Calu3 (cell line): ENCODE results near the gene HOGA1. TPM values are rescaled to one million over a fixed set of nuclear protein-coding genes. Genes with fewer than 3 reads are reported as not detected.

ENCODE experiments used
- BruUV-seq: library from RNA; stranded (reverse); fragments of 400-500 nt; replicated peaks from 2 replicates; lab custom pipeline; 2021; lab: Mats Ljungman, UMichigan
- CTCF ChIA-PET: fragments of 300-600 bp; sonication (Branson Sonifier 250); formaldehyde crosslinking; loops from one replicate; lab custom pipeline; 2022; ENCODE audit warnings: antibody characterized with exemption; lab: Charles Lee
- DNase-seq: peaks from one replicate; pipeline ENCODE4 v3.0.0; 2022
- H3K27ac Mint-ChIP-seq: one replicate; pipeline ENCODE4 v1.8.0; 2022; ENCODE audit warnings: mixed read lengths; ENCODE audit not compliant: unreplicated experiment
- H3K27me3 Mint-ChIP-seq: one replicate; pipeline ENCODE4 v1.8.0; 2022; ENCODE audit warnings: mixed read lengths; ENCODE audit not compliant: unreplicated experiment
- H3K36me3 Mint-ChIP-seq: one replicate; pipeline ENCODE4 v1.8.0; 2022; ENCODE audit warnings: mild to moderate bottlenecking, moderate library complexity, mixed read lengths; ENCODE audit not compliant: insufficient read depth, unreplicated experiment
- H3K4me1 Mint-ChIP-seq: one replicate; pipeline ENCODE4 v1.8.0; 2022; ENCODE audit warnings: mild to moderate bottlenecking, low read depth, mixed read lengths; ENCODE audit not compliant: unreplicated experiment
- H3K4me3 Mint-ChIP-seq: one replicate; pipeline ENCODE4 v1.8.0; 2022; ENCODE audit warnings: mild to moderate bottlenecking, low read depth, moderate library complexity, mixed read lengths; ENCODE audit not compliant: unreplicated experiment
- H3K9me3 Mint-ChIP-seq: one replicate; pipeline ENCODE4 v1.8.0; 2022; ENCODE audit warnings: low read depth, mixed read lengths; ENCODE audit not compliant: unreplicated experiment
- CTCF ChIP-seq: fragments of 200-600 bp; IDR thresholded peaks from one replicate; pipeline ENCODE4 v1.8.0; 2022; ENCODE audit warnings: antibody characterized with exemption; ENCODE audit not compliant: unreplicated experiment
- intact Hi-C: fragments of 100-400 bp; cut with micrococcal nuclease; formaldehyde crosslinking; loops from one replicate; pipeline ENCODE4 v1.10.0; 2022; ENCODE audit not compliant: unreplicated experiment
- total RNA-seq: library from RNA; stranded (reverse); gene quantifications from 2 replicates; pipeline ENCODE4 v1.2.3, GENCODE V29; 2022

The HOGA1 gene
- total RNA-seq, 1 experiment from 2014 or later, result 7.9 TPM

DNA sequence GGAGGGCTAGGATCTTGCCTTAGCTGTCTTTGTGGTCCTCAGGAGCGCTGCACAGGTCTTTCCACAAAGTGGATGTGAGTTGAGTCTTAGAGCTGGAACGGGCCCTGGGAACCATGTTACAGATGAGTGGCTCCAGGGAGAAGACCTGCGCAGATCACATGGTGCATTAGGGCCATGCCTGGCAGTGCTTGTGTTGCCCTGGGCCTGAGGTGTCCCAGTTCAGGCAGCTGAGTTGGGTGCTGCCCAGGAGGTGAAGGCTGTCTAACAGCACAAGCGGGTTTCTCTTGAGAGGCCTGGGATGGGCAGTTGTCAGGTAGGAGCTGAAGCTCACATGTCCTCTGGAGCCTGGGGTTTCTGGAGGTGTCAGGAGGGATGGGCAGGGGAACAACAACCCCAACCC is 45.4 kb upstream of the HOGA1 start:
- no peak for DNase-seq
- intact Hi-C loops, result no loop called here
- Mint-ChIP-seq H3K4me1 (peaks cover 22% of the 10 kb centered on the region), H3K36me3 (peaks cover 10% of the 10 kb centered on the region), H3K27ac (no peak overlapping the region), H3K27me3 (no peaks in the 10 kb centered on the region), H3K9me3 (no peaks in the 10 kb centered on the region), H3K4me3 (no peak overlapping the region)
- TF ChIP-seq CTCF, result no peak
- no TSS peak for BruUV-seq
- CTCF ChIA-PET, result interaction anchor here (0.7 kb wide), 1 partner anchor 9 kb away, joined by 3 read pairs; no protein-coding TSS in a partner anchor

DNA sequence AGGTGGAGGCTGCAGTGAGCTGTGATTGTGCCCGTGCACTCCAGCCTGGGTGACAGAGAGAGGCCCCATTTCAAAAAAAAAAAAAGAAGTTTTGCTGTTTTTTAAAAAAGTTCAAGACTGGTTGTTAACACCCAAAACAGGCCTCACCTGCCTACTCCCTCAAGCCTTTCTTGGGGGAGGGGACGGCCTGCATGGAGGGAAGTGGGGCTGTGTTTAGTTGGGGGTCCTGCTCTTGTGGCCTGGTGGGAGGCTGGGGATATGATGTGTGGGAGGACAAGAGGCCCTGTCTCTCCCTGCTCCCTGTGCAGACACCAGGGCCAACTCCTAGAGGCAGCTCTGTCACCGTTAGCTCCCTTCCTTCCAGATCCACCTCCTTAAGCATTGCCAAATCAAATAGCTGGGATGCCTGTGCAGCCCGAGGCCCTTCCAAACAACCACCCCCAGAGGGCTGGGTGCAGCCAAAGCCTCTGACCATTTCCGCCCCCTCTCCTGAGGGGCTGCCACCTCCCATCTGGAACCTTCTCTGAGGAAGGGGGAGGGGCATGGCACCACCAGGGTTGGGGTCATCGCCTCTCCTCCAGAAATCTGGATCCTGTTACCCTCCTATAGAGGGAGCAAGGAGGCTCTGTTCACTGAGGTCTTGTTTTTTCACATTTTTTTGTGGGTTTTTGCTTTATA is 44.5 kb upstream of the HOGA1 start:
- no peak for DNase-seq
- TF ChIP-seq CTCF, result no peak
- no peaks in the 10 kb centered on the region for H3K9me3 Mint-ChIP-seq
- H3K4me1 Mint-ChIP-seq, result peaks cover 22% of the 10 kb centered on the region
- H3K27ac Mint-ChIP-seq, result no peak overlapping the region
- intact Hi-C loops, result no loop called here
- peaks cover 10% of the 10 kb centered on the region for H3K36me3 Mint-ChIP-seq
- CTCF ChIA-PET, result interaction anchor here (0.7 kb wide), 1 partner anchor 8 kb away, joined by 3 read pairs; no protein-coding TSS in a partner anchor
- no TSS peak for BruUV-seq
- H3K4me3 Mint-ChIP-seq, result no peak overlapping the region
- H3K27me3 Mint-ChIP-seq, result no peaks in the 10 kb centered on the region

DNA sequence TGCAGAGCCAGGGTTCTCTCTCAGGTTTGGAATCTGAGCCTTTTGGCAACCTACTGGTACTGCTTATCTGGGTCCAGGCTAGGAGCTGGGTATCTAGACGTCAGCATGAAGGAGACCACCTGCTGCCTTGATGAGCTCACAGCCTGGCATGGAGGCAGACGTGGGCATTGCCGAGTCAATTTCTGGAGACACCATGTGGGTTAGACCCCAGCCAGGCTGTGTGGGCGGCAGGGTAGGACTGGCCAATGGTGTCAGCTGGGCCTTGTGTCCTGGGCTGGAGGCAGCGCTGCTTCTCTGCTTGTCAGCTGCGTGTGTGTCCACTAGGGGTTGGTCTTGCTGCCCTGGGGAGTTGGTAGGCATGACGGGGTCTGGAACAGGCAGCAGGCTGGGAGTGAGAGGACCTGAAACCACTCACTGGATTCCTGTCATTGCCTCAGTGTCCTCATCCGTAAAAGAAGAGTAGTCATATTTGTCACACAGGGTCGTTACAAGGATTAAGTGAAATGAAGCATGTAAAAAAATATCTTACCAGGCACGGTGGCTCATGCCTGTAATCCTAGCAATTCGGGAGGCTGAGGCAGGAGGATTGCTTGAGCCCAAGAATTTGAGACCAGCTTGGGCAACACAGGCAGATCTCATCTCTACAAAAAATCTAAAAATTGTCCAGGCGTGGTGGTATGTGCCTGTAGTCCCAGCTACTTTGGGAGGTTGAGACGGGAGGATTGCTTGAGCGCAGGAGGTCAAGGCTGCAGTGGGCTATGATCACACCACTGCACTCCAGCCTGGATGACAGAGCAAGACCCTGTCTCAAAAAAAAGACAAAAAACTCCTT is 43.3 kb upstream of the HOGA1 start:
- H3K4me3 Mint-ChIP-seq, result no peak overlapping the region
- H3K27me3 Mint-ChIP-seq, result no peaks in the 10 kb centered on the region
- TF ChIP-seq CTCF, result no peak
- H3K36me3 Mint-ChIP-seq, result peaks cover 10% of the 10 kb centered on the region
- BruUV-seq, result no TSS peak
- intact Hi-C loops, result no loop called here
- no peak overlapping the region for H3K27ac Mint-ChIP-seq
- DNase-seq, result no peak
- CTCF ChIA-PET, result no interaction called here
- peaks cover 22% of the 10 kb centered on the region for H3K4me1 Mint-ChIP-seq
- H3K9me3 Mint-ChIP-seq, result no peaks in the 10 kb centered on the region

DNA sequence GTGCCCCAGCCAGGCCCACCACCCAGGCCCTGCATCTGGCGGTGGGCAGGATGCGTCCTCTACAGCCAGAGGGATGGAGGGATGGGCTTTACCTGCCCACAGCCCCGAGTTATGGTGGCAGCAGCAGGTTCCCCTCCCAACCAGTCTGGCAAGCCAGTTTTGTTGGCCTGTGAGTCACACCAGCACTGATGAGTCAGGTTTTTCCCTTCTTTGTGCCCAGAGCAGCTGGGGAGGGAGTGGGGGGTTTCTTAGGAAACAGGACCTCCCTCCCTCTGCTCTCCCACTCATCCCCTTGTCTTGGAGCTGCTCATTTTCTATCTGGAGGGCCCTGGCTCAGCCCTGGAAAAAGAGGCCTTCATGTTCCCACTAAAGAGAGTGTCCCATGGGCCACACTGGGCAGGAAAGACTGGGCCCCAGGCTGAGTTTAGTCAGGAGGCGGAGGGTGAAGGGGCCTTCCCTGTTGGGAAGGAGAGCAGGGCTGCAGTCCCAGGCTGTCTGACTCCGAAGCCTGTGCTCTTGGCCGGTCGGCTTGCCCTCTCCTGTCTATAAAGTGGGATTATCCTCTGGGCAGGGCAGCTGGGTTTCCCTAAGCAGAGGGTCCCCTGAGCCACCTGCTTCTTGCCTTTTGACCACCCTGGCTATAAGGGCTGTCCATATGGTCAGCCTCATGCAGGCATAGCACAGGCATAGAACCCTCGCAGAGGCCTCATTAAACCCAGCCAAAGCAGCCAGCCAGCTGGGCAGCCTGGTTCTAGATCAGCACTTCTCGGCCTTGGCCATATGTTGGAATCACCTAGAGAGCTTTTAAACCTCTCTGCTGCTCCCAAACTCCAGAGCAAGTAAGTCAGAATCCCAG is 41.8 kb upstream of the HOGA1 start:
- H3K4me1 Mint-ChIP-seq, result peaks cover 22% of the 10 kb centered on the region
- intact Hi-C loops, result no loop called here
- BruUV-seq, result no TSS peak
- H3K27ac Mint-ChIP-seq, result peak overlapping the region; percentile 93
- DNase-seq, result peak; percentile 75
- CTCF ChIA-PET, result interaction anchor here (0.5 to 0.8 kb wide), 2 partner anchors 10 to 112 kb away, joined by 3 to 4 read pairs; no protein-coding TSS in a partner anchor
- peak overlapping the region; percentile 44 for H3K4me3 Mint-ChIP-seq
- TF ChIP-seq CTCF, result no peak
- H3K9me3 Mint-ChIP-seq, result no peaks in the 10 kb centered on the region
- H3K27me3 Mint-ChIP-seq, result no peaks in the 10 kb centered on the region
- peaks cover 10% of the 10 kb centered on the region for H3K36me3 Mint-ChIP-seq
